ENCODE results near the gene CHD9NB. TPM values are rescaled to one million over a fixed set of nuclear protein-coding genes. Genes with fewer than 3 reads are reported as not detected.

CHD9NB gene
- total and polyA plus RNA-seq, 2 of the 4 experiments (the other 2 are of a cell fraction), result 0.94 to 1.1 TPM

Other genes with a start within 250 kb of the CHD9NB start
- 48.8 and 61.4 TPM in 2 replicates for gene CHD9, start 2.1 kb upstream of the CHD9NB start, total RNA-seq (2012; rRNA removed)
- gene CHD9, start 2.1 kb upstream of the CHD9NB start, polyA plus RNA-seq (2012; rRNA removed), result 8.4 and 9.1 TPM in 2 replicates

Data from IMR-90 (cell line).